Mesothelial cell of epicardium (in vitro differentiated cells): Measurements from ENCODE around the gene SORCS3. TPM values are rescaled to one million over a fixed set of nuclear protein-coding genes. Genes with fewer than 3 reads are reported as not detected.

Experiments
- DNase-seq, 2 experiments: peaks; one replicate each; pipeline ENCODE4 v3.0.0; 2021; ENCODE audit warnings: low spot score in 2 of 2; ENCODE audit not compliant: unreplicated experiment in 2 of 2
- H3K27ac Mint-ChIP-seq: 2 replicates; pipeline ENCODE4 v1.8.0; 2021; ENCODE audit warnings: mixed read lengths
- H3K27me3 Mint-ChIP-seq: 2 replicates; pipeline ENCODE4 v1.8.0; 2021; ENCODE audit warnings: low read depth, mixed read lengths
- H3K36me3 Mint-ChIP-seq: 2 replicates; pipeline ENCODE4 v1.8.0; 2021; ENCODE audit warnings: mixed read lengths
- H3K4me1 Mint-ChIP-seq: 2 replicates; pipeline ENCODE4 v1.8.0; 2021; ENCODE audit warnings: mixed read lengths
- H3K4me3 Mint-ChIP-seq: 2 replicates; pipeline ENCODE4 v1.8.0; 2021; ENCODE audit warnings: mild to moderate bottlenecking, moderate library complexity, mixed read lengths
- H3K9me3 Mint-ChIP-seq: 2 replicates; pipeline ENCODE4 v1.8.0; 2021; ENCODE audit warnings: mixed read lengths
- total RNA-seq: library from RNA; stranded (reverse); gene quantifications from 3 replicates; pipeline ENCODE4 v1.2.1, GENCODE V29; 2021
- TF ChIP-seq, protein P1 (sequence below): fragments of 200-600 bp; sonication (generic); IDR thresholded peaks from one replicate; pipeline ENCODE4 v1.5.0; 2021; ENCODE audit warnings: antibody characterized with exemption; ENCODE audit not compliant: unreplicated experiment

Gene SORCS3
- total RNA-seq, 1 donor from 2014 or later = 0.04 TPM

DNA sequence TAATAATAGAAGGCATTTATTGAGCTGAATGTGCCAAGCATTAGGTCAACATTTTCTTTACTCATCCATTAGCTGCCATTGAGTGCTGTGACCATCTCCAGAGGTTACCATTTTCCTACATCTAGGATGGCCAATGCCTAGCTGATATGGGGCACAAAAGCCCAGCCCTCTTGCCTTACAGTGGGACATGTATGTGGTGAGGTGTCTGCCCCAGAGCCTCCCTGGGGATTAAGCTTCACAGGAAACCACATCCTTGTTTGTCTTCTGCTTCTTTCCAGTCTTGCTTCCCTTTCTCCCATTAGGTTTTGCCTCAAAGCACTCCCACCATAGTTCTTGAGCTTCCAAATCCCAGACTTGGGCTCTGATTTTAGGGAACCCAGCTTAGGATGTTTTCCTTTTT, 258.7 kb downstream of the SORCS3 start:
- Mint-ChIP-seq H3K36me3 (no peaks in the 10 kb centered on the region), H3K4me3 (no peak overlapping the region), H3K9me3 (no peaks in the 10 kb centered on the region), H3K27me3 (peaks cover 49% of the 10 kb centered on the region), H3K27ac (no peak overlapping the region), H3K4me1 (no peaks in the 10 kb centered on the region)
- no peak for DNase-seq
- TF ChIP-seq, protein P1, sequence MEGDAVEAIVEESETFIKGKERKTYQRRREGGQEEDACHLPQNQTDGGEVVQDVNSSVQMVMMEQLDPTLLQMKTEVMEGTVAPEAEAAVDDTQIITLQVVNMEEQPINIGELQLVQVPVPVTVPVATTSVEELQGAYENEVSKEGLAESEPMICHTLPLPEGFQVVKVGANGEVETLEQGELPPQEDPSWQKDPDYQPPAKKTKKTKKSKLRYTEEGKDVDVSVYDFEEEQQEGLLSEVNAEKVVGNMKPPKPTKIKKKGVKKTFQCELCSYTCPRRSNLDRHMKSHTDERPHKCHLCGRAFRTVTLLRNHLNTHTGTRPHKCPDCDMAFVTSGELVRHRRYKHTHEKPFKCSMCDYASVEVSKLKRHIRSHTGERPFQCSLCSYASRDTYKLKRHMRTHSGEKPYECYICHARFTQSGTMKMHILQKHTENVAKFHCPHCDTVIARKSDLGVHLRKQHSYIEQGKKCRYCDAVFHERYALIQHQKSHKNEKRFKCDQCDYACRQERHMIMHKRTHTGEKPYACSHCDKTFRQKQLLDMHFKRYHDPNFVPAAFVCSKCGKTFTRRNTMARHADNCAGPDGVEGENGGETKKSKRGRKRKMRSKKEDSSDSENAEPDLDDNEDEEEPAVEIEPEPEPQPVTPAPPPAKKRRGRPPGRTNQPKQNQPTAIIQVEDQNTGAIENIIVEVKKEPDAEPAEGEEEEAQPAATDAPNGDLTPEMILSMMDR = no peak

DNA sequence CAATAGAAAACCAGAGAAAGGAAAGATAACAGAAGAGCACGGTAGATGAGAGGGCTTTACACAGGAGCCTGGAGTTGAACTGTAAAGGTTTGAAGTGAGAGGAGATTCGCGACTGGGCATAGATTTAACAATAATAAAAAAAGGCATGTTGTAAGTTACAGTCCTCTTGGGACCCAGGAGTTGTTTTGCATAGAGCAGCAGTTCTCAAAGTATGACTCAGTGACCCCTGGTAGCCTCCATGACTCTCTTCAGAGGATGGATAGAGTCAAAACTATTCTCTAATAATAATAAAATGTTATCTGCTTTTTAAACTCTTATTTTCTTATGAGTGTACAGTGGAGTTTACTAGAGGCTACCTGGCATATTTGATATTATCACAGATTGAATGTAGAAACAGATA, 262.3 kb downstream of the SORCS3 start:
- H3K27me3 Mint-ChIP-seq = peaks cover 59% of the 10 kb centered on the region
- H3K36me3 Mint-ChIP-seq = no peaks in the 10 kb centered on the region
- H3K9me3 Mint-ChIP-seq = no peaks in the 10 kb centered on the region
- no peaks in the 10 kb centered on the region for H3K4me1 Mint-ChIP-seq
- DNase-seq = no peak
- TF ChIP-seq, protein P1 = no peak
- no peak overlapping the region for H3K4me3 Mint-ChIP-seq
- no peak overlapping the region for H3K27ac Mint-ChIP-seq

DNA sequence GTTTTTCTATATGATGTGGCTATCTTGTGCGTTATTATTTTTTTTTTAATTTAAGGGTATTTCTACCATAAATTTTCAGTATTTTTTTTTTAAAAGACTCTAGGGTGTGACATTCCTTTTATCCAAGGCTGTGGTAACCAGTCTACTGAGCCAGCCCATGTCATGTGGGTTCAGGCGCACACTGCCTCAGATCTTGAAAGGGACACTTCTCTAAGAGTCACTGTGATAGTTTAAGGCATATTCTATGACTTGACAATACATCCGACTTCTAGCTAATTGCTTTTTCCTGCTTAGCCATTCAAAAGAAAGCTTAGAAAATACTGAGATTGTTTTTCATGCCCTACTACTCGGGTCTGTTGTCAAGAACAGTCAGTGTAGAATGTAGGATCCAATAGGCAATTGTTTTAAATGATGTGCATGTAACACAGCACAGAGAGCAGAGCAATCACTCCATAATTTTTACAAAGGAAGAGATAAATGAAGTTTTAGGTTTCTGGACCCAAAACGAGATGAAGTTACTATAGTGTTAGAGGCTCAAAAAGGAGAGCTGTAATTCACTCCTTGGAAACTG, 263.7 kb downstream of the SORCS3 start:
- no peak overlapping the region for H3K4me3 Mint-ChIP-seq
- H3K36me3 Mint-ChIP-seq = no peaks in the 10 kb centered on the region
- H3K4me1 Mint-ChIP-seq = no peaks in the 10 kb centered on the region
- peaks cover 57% of the 10 kb centered on the region for H3K27me3 Mint-ChIP-seq
- no peak for DNase-seq
- TF ChIP-seq, protein P1 = no peak
- H3K9me3 Mint-ChIP-seq = no peaks in the 10 kb centered on the region
- H3K27ac Mint-ChIP-seq = no peak overlapping the region

DNA sequence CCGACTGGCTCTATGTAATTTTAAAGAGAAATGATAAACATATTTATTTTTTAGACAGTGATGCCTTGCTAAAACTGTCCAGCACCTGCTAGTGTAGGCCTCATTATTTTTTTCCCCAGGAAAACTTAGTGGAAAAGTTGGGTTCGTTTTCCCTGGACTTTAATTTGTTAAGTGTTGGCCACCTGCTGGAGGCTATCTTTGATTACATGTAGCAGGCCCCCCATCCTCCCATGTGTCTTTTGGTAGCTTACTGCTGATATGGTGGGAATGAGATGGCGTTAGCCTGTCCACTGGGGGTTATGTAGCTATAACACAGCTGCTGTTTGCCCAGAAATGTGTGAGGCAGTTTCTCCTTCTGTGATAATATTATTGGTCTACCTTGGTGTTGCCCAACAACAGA, 265.0 kb downstream of the SORCS3 start:
- no peak overlapping the region for H3K4me3 Mint-ChIP-seq

DNA sequence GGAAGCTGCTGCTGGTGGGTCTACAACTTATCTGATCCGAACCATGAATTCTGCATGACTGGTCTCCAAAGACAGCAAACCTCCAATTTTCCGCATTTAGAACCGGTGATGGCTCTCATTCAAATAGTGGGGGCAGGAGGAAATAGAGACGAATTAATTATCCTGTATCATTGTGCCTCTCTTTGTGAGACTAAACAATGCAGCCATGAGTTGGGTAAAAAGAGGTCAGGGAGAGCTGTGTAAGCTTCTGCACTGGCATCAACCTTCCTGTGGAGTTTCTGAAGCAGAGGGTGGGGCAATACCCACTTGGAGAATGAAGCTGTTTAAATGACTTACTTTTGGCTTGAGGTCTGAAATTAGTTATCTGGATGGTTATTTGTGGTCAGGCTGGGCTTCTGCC, 266.4 kb downstream of the SORCS3 start:
- no peak for DNase-seq
- Mint-ChIP-seq H3K4me3 (no peak overlapping the region), H3K9me3 (no peaks in the 10 kb centered on the region), H3K27me3 (peaks cover 62% of the 10 kb centered on the region), H3K4me1 (no peaks in the 10 kb centered on the region), H3K27ac (no peak overlapping the region), H3K36me3 (no peaks in the 10 kb centered on the region)
- TF ChIP-seq, protein P1 = no peak

More for the DNA sequence above, 265.0 kb downstream of the SORCS3 start:
- Mint-ChIP-seq H3K9me3 (no peaks in the 10 kb centered on the region), H3K36me3 (no peaks in the 10 kb centered on the region), H3K27me3 (peaks cover 62% of the 10 kb centered on the region), H3K4me1 (no peaks in the 10 kb centered on the region), H3K27ac (no peak overlapping the region)
- TF ChIP-seq, protein P1 = no peak
- no peak for DNase-seq

DNA sequence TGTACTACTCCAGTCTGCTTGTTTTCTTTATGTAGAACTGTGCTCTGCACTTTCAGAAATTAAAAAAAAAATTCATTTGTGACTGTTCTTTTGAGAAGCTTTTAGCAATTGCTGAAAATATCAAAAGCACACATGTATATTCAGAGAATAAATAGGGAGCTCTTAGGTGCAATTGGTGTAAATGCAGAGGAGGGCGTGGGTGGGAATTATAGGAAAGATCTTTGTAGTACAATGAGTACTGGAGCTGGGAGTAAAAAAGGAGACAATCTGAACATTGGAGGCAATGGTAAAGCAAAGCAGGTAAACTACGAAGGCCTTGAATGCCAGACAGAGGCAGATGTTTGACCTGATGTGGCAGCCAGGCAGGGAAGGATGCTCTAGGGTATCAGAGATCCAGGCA, 267.5 kb downstream of the SORCS3 start:
- Mint-ChIP-seq H3K4me1 (no peaks in the 10 kb centered on the region), H3K27ac (no peak overlapping the region), H3K4me3 (no peak overlapping the region), H3K27me3 (peaks cover 66% of the 10 kb centered on the region), H3K36me3 (no peaks in the 10 kb centered on the region), H3K9me3 (no peaks in the 10 kb centered on the region)
- no peak for DNase-seq
- TF ChIP-seq, protein P1 = no peak
